Testis (tissue), 2 donors: ENCODE results near the gene NFATC2.

Experiments used
- POLR2A ChIP-seq: fragments of 450-650 bp; IDR thresholded peaks from one replicate; pipeline ENCODE4 v1.6.1; 2017; ENCODE audit warnings: antibody characterized with exemption, mild to moderate bottlenecking, moderate library complexity
- TF ChIP-seq, protein P1 (sequence below), 3 experiments: fragments of 450-650 bp in 2 of 3; fragments of 200-600 bp in 1 of 3; sonication (generic) in 1 of 3; IDR thresholded peaks; one replicate each; pipeline ENCODE4 v1.5.1; 2016 to 2019; ENCODE audit warnings: antibody characterized with exemption in 3 of 3, mild to moderate bottlenecking in 2 of 3, moderate library complexity in 1 of 3

DNA sequence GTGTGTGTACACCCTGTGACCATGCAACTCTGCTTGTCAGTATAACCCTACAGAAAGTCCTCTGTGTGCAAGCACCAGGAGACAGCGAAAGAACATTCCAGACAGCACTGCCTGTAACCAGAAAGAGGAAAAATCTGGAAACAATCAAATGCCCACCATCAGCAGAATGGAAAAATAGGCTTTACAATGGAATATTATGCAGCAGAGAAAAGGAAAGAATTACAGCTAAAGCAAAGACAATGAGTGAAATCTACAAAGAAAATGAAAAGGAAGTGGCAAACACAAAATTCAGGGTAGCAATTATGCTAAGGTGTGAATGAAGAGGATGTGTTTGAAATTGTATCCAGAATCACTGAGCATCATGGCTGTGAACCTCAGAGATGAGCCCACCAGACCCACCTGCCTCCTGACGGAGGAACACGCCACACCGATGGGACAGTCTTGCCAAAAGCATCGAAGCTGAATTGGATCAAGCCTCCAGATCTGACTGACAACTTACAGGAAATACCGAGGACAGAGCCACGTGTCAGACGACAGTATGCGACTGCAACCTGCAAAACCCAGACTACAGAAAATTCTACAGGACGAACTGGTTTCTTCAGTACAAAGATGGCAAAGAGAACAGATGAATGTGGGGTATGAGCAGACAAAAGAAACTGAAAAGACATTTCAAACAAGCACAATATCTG lies 133.2 kb downstream of the NFATC2 start:
- TF ChIP-seq, protein P1, sequence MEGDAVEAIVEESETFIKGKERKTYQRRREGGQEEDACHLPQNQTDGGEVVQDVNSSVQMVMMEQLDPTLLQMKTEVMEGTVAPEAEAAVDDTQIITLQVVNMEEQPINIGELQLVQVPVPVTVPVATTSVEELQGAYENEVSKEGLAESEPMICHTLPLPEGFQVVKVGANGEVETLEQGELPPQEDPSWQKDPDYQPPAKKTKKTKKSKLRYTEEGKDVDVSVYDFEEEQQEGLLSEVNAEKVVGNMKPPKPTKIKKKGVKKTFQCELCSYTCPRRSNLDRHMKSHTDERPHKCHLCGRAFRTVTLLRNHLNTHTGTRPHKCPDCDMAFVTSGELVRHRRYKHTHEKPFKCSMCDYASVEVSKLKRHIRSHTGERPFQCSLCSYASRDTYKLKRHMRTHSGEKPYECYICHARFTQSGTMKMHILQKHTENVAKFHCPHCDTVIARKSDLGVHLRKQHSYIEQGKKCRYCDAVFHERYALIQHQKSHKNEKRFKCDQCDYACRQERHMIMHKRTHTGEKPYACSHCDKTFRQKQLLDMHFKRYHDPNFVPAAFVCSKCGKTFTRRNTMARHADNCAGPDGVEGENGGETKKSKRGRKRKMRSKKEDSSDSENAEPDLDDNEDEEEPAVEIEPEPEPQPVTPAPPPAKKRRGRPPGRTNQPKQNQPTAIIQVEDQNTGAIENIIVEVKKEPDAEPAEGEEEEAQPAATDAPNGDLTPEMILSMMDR (IDR thresholded peaks at IDR 0.05): no peak
- no peak for TF ChIP-seq POLR2A
